BLaER1 treated with 17β-estradiol and CSF1 and Interleukin-3, amounts not matched to agents 10 nM and 100 nM (cell line): ENCODE results near the gene KIF2C.
"Not testable (repeated sequence)": the region's sequence is repeated elsewhere in the genome, so short reads cannot be mapped to it uniquely, and the experiment has no call there.

ENCODE experiments used
- H3K27ac ChIP-seq, 11 experiments: shearing (Covaris generic); formaldehyde crosslinking; 2 replicates each; pipeline ENCODE4 v1.8.1; 2022
- H3K27me3 ChIP-seq, 11 experiments: shearing (Covaris generic); formaldehyde crosslinking; 2 replicates each; pipeline ENCODE4 v1.8.1; 2022
- H3K36me3 ChIP-seq, 11 experiments: shearing (Covaris generic); formaldehyde crosslinking; 2 replicates each; pipeline ENCODE4 v1.8.1; 2022
- H3K4me1 ChIP-seq, 10 experiments: shearing (Covaris generic); formaldehyde crosslinking; 2 replicates each; pipeline ENCODE4 v1.8.1; 2022
- H3K4me2 ChIP-seq, 11 experiments: shearing (Covaris generic); formaldehyde crosslinking; 2 replicates each; pipeline ENCODE4 v1.8.1; 2022
- H3K4me3 ChIP-seq, 10 experiments: shearing (Covaris generic); formaldehyde crosslinking; 2 replicates each; pipeline ENCODE4 v1.8.1; 2022
- H3K9ac ChIP-seq, 11 experiments: shearing (Covaris generic); formaldehyde crosslinking; 2 replicates each; pipeline ENCODE4 v1.8.1; 2022
- H3K9me3 ChIP-seq, 11 experiments: shearing (Covaris generic); formaldehyde crosslinking; replicated peaks in 1 of 11; 2 replicates each; pipeline ENCODE4 v1.8.1; 2022
- H4K20me1 ChIP-seq, 11 experiments: shearing (Covaris generic); formaldehyde crosslinking; 2 replicates each; pipeline ENCODE4 v1.8.1; 2022
- Cebpa-rat ChIP-seq, 11 experiments: shearing (Covaris generic); IDR thresholded peaks; 2 replicates each; pipeline ENCODE4 v1.8.1; 2022

Gene KIF2C

DNA sequence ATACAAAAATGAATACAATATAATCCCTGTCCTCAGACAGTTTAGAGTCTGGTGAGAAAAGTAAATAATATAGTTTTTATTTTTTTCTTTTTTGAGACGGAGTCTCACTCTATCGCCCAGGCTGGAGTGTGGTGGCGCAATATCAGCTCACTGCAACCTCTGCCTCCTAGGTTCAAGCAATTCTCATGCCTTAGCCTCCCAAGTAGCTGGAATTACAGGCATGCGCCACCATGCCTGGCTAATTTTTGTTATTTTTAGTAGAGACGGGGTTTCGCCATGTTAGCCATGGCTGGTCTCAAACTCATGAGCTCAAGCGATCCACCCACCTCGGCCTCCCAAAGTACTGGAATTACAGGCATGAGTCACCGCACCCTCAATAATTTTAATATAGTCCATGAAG, 40.3 kb upstream of the KIF2C start:
- not testable (repeated sequence) for H3K27me3 ChIP-seq, H3K9ac ChIP-seq, H3K36me3 ChIP-seq, H3K4me3 ChIP-seq, H3K27ac ChIP-seq, H3K9me3 ChIP-seq, H4K20me1 ChIP-seq
- Histone ChIP-seq H3K4me1 (peaks cover 41 to 49% (median 46%) of the 10 kb centered on the region in 10 experiments), H3K4me2 (peak overlapping the region in 3 of 11 experiments; percentile 82 to 91 (median 88); a peak in 5 of 22 replicates)
- TF ChIP-seq Cebpa-rat (IDR thresholded peaks at IDR 0.05): peak in 1 of 11 experiments; percentile 54; a peak in 1 of 22 replicates

- no peak overlapping the region for H3K4me3 ChIP-seq
- H4K20me1 ChIP-seq: no peaks in the 10 kb centered on the region
- no peak for TF ChIP-seq Cebpa-rat (IDR thresholded peaks at IDR 0.05)
- no peaks in the 10 kb centered on the region for H3K36me3 ChIP-seq
- H3K27me3 ChIP-seq: peaks cover 0 to 7% (median 0%) of the 10 kb centered on the region in 11 experiments; a peak in 2 of 22 replicates
- H3K9ac ChIP-seq: no peak overlapping the region
- H3K4me1 ChIP-seq: peaks cover 33 to 43% (median 35%) of the 10 kb centered on the region in 10 experiments
- no peaks in the 10 kb centered on the region for H3K9me3 ChIP-seq
- no peak overlapping the region for H3K4me2 ChIP-seq
- no peak overlapping the region for H3K27ac ChIP-seq
These were observed 39.1 kb upstream of the KIF2C start for GRCh38 chr1:44700573-44700972.

GRCh38 chr1:44701141-44701573, 38.5 kb upstream of the KIF2C start:
- H3K4me2 ChIP-seq: no peak overlapping the region
- H3K36me3 ChIP-seq: no peaks in the 10 kb centered on the region
- H3K27me3 ChIP-seq: peaks cover 0 to 7% (median 0%) of the 10 kb centered on the region in 11 experiments; a peak in 2 of 22 replicates

DNA sequence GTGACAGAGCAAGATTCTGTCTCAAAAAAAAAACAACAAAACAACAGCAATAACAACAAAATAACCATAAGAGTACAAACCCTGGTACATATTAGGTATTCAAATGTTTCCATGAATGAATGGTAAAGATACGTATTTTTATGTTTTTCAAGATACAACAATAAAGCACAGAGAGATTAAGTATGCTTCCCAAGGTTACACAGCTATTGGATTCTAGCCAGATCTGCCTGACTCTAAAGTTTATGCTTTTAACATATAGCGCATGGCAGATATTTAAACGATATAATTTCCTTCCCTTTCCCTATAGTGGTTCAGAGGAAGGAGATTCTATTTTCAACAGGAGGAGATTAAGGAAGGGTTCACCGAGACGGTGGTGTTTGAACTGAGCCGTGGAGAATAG, 34.2 kb upstream of the KIF2C start:
- Histone ChIP-seq H3K9me3 (no peaks in the 10 kb centered on the region), H3K9ac (no peak overlapping the region), H3K4me1 (peaks cover 0 to 13% (median 8%) of the 10 kb centered on the region in 10 experiments; a peak in 16 of 20 replicates), H3K4me3 (no peak overlapping the region), H3K36me3 (no peaks in the 10 kb centered on the region), H4K20me1 (peaks cover 0 to 6% (median 0%) of the 10 kb centered on the region in 11 experiments; a peak in 2 of 22 replicates), H3K4me2 (no peak overlapping the region), H3K27me3 (peaks cover 0 to 7% (median 0%) of the 10 kb centered on the region in 11 experiments; a peak in 2 of 22 replicates), H3K27ac (no peak overlapping the region)
- TF ChIP-seq Cebpa-rat (IDR thresholded peaks at IDR 0.05): no peak

More at GRCh38 chr1:44701141-44701573, 38.5 kb upstream of the KIF2C start:
- H3K9me3 ChIP-seq: no peaks in the 10 kb centered on the region
- TF ChIP-seq Cebpa-rat (IDR thresholded peaks at IDR 0.05): no peak
- peaks cover 28 to 37% (median 29%) of the 10 kb centered on the region in 10 experiments for H3K4me1 ChIP-seq
- no peak overlapping the region for H3K4me3 ChIP-seq
- H3K9ac ChIP-seq: no peak overlapping the region
- no peak overlapping the region for H3K27ac ChIP-seq
- H4K20me1 ChIP-seq: no peaks in the 10 kb centered on the region

- Histone ChIP-seq H3K27ac (no peak overlapping the region), H3K9me3 (no peaks in the 10 kb centered on the region), H4K20me1 (peaks cover 0 to 6% (median 0%) of the 10 kb centered on the region in 11 experiments; a peak in 2 of 22 replicates), H3K4me2 (no peak overlapping the region), H3K4me1 (peaks cover 0 to 13% (median 8%) of the 10 kb centered on the region in 10 experiments; a peak in 16 of 20 replicates), H3K4me3 (no peak overlapping the region), H3K9ac (no peak overlapping the region), H3K27me3 (peaks cover 0 to 5% (median 0%) of the 10 kb centered on the region in 11 experiments; a peak in 2 of 22 replicates), H3K36me3 (no peaks in the 10 kb centered on the region)
- no peak for TF ChIP-seq Cebpa-rat (IDR thresholded peaks at IDR 0.05)
These were observed 33.7 kb upstream of the KIF2C start for GRCh38 chr1:44705938-44706337.

- no peak for TF ChIP-seq Cebpa-rat (IDR thresholded peaks at IDR 0.05)
- Histone ChIP-seq H3K9me3 (no peaks in the 10 kb centered on the region), H3K27me3 (no peaks in the 10 kb centered on the region), H3K4me2 (peak overlapping the region in 2 of 11 experiments; percentile 58 to 80; a peak in 2 of 22 replicates), H3K36me3 (no peaks in the 10 kb centered on the region), H3K4me1 (peaks cover 0 to 13% (median 8%) of the 10 kb centered on the region in 10 experiments; a peak in 16 of 20 replicates), H3K4me3 (no peak overlapping the region), H4K20me1 (peaks cover 0 to 6% (median 0%) of the 10 kb centered on the region in 11 experiments; a peak in 2 of 22 replicates), H3K27ac (no peak overlapping the region), H3K9ac (no peak overlapping the region)
These were observed 32.3 kb upstream of the KIF2C start for GRCh38 chr1:44707112-44707881.

DNA sequence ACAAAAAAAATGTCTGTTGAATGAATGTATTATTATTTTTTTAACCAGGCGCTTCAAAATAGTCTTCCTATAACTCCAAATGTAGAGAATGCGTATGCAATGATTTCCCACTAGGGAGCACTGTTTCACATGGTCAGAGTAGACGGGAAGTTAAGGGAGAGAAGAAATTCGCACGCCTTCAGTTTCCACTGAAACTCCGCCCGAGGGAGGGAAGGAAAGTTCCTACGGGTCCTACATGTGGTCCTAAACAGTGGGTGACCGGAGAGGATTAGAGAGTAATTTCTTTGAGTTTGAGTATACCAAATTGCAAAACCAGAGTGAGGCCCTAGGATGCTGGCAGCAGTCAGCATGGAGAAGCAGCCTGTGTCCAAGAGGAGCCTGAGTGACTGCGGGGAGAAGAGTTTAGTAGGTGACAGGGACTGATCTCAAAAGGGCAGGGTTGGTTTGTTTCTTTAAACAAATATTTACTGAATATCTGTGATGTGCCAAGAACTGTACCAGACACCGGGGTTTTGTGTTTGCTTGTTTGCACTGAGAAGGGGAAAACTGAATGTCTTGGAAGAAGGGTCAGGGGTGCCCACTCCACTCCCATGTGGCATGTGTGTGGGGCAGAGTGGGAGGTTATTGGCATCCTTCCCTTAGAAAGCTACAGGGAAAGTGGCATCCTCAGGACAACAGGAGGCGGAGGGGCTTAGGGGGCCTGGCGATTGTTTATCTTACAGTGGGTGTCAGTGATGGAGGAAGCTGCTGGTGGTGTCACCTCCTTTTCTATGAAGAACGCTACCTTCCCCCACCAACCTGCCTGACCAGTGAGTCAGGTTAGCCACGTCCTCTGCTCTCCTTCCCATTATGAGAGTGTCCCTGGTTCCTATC, 31.4 kb upstream of the KIF2C start:
- no peak overlapping the region for H3K4me3 ChIP-seq

GRCh38 chr1:44713321-44713781, 26.3 kb upstream of the KIF2C start:
- Histone ChIP-seq H3K4me1 (peaks cover 28 to 47% (median 42%) of the 10 kb centered on the region in 10 experiments), H3K4me3 (no peak overlapping the region), H3K27me3 (no peaks in the 10 kb centered on the region), H3K9ac (peak overlapping the region in 4 of 11 experiments; percentile 2 to 44 (median 35); a peak in 4 of 22 replicates), H3K27ac (no peak overlapping the region), H3K4me2 (peak overlapping the region; percentile 29 to 65 (median 56); a peak in 21 of 22 replicates), H3K36me3 (no peaks in the 10 kb centered on the region), H4K20me1 (no peaks in the 10 kb centered on the region), H3K9me3 (no peaks in the 10 kb centered on the region)
- TF ChIP-seq Cebpa-rat (IDR thresholded peaks at IDR 0.05): no peak

More for the DNA sequence above, 31.4 kb upstream of the KIF2C start:
- Histone ChIP-seq H3K9ac (peak overlapping the region in 2 of 11 experiments; percentile 25 to 55; a peak in 3 of 22 replicates), H4K20me1 (peaks cover 0 to 6% (median 0%) of the 10 kb centered on the region in 11 experiments; a peak in 2 of 22 replicates), H3K4me1 (peaks cover 5 to 17% (median 13%) of the 10 kb centered on the region in 10 experiments), H3K9me3 (no peaks in the 10 kb centered on the region), H3K36me3 (no peaks in the 10 kb centered on the region), H3K27me3 (no peaks in the 10 kb centered on the region), H3K4me2 (peak overlapping the region; percentile 31 to 80 (median 58); a peak in 19 of 22 replicates), H3K27ac (no peak overlapping the region)
- TF ChIP-seq Cebpa-rat (IDR thresholded peaks at IDR 0.05): no peak
